A673 (cell line): ENCODE results near the gene NEURL1B. TPM values are rescaled to one million over a fixed set of nuclear protein-coding genes. Genes with fewer than 3 reads are reported as not detected.

ENCODE experiments used
- BruUV-seq: library from RNA; stranded (reverse); fragments of 400-500 nt; replicated peaks from 2 replicates; lab custom pipeline; 2021; lab: Mats Ljungman, UMichigan
- CTCF ChIA-PET: fragments of 300-600 bp; sonication (Branson Sonifier 250); formaldehyde crosslinking; loops from one replicate; lab custom pipeline; 2022; ENCODE audit warnings: antibody characterized with exemption; lab: Charles Lee
- POLR2A ChIA-PET: fragments of 300-600 bp; sonication (Branson Sonifier 250); formaldehyde crosslinking; loops from one replicate; lab custom pipeline; 2022; ENCODE audit warnings: antibody characterized with exemption; ENCODE audit not compliant: low non-redundant PET; lab: Charles Lee
- DNase-seq: peaks from one replicate; pipeline ENCODE4 v3.0.0-alpha.2; 2015; ENCODE audit warnings: low spot score
- H3K27ac ChIP-seq: fragments of 200-600 bp; sonication (generic); 2 replicates; pipeline ENCODE4 v1.5.1; 2016; ENCODE audit warnings: mixed run types, low read depth, mild to moderate bottlenecking, mixed read lengths, antibody characterized with exemption, low read length; ENCODE audit not compliant: poor library complexity, severe bottlenecking
- H3K27me3 ChIP-seq: fragments of 200-600 bp; sonication (generic); replicated peaks from 2 replicates; pipeline ENCODE4 v1.6.1; 2017; ENCODE audit warnings: mixed run types, low read depth, mild to moderate bottlenecking, mixed read lengths, antibody characterized with exemption, low read length; ENCODE audit not compliant: insufficient read depth, poor library complexity
- H3K36me3 ChIP-seq: fragments of 200-600 bp; sonication (generic); 2 replicates; pipeline ENCODE4 v1.6.1; 2016; ENCODE audit warnings: mixed run types, mild to moderate bottlenecking, mixed read lengths, antibody characterized with exemption, low read length; ENCODE audit not compliant: insufficient read depth, poor library complexity, severe bottlenecking
- H3K4me1 ChIP-seq: fragments of 200-600 bp; sonication (generic); 2 replicates; pipeline ENCODE4 v1.6.1; 2017; ENCODE audit warnings: mixed run types, mild to moderate bottlenecking, mixed read lengths, antibody characterized with exemption, low read length; ENCODE audit not compliant: insufficient read depth, poor library complexity, severe bottlenecking
- H3K4me3 ChIP-seq: fragments of 200-600 bp; sonication (generic); 2 replicates; pipeline ENCODE4 v1.5.1; 2016; ENCODE audit warnings: low read depth, mixed run types, mild to moderate bottlenecking, mixed read lengths, low read length; ENCODE audit not compliant: poor library complexity, severe bottlenecking
- H3K9me3 ChIP-seq: fragments of 200-600 bp; sonication (generic); 2 replicates; pipeline ENCODE4 v1.6.1; 2016; ENCODE audit warnings: mixed run types, low read depth, mild to moderate bottlenecking, mixed read lengths, antibody characterized with exemption, low read length; ENCODE audit not compliant: poor library complexity, severe bottlenecking
- EZH2 ChIP-seq: fragments of 200-600 bp; sonication (generic); IDR thresholded peaks from 2 replicates; pipeline ENCODE4 v1.6.1; 2017; ENCODE audit warnings: borderline replicate concordance, low read depth, mild to moderate bottlenecking, mixed read lengths, antibody characterized with exemption, low read length; ENCODE audit not compliant: poor library complexity, severe bottlenecking
- intact Hi-C: fragments of 100-400 bp; cut with micrococcal nuclease; formaldehyde crosslinking; loops from one replicate; pipeline ENCODE4 v1.10.0; 2022; ENCODE audit not compliant: unreplicated experiment
- total RNA-seq: library from RNA; stranded (reverse); gene quantifications from 2 replicates; pipeline ENCODE4 v1.2.3, GENCODE V29; 2021
- TF ChIP-seq, protein P1 (sequence below): fragments of 300-800, 200-600 bp; sonication (generic); conservative IDR thresholded peaks from 2 replicates; pipeline ENCODE4 v1.5.1; 2017; ENCODE audit warnings: low read depth, mild to moderate bottlenecking, antibody characterized with exemption, low read length, moderate library complexity, mixed read lengths

Gene NEURL1B
- total RNA-seq, 1 experiment from 2014 or later, result 5.1 TPM

DNA sequence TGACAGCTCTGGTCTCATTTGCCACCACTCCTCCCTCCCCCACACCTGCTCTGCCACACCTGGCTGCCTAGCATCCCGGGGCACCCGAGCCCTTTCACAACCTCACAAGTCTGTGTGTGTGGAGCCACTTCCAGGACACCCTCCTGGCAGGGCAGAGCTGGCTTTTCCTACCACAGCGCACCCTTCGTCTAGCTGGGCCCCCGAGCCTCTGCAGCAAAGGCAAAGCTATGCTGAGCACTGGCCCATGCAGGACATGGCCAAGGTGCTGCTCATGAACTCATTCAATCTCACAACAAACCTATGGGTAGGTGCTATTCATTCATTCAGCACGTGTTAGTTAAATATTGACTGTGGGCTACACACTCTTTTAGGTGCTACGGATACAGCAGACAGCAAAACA lies 86.5 kb downstream of the NEURL1B start:
- ChIA-PET POLR2A (no interaction called here), CTCF (no interaction called here)
- no peak for DNase-seq
- TF ChIP-seq EZH2, result no peak
- TF ChIP-seq, protein P1, sequence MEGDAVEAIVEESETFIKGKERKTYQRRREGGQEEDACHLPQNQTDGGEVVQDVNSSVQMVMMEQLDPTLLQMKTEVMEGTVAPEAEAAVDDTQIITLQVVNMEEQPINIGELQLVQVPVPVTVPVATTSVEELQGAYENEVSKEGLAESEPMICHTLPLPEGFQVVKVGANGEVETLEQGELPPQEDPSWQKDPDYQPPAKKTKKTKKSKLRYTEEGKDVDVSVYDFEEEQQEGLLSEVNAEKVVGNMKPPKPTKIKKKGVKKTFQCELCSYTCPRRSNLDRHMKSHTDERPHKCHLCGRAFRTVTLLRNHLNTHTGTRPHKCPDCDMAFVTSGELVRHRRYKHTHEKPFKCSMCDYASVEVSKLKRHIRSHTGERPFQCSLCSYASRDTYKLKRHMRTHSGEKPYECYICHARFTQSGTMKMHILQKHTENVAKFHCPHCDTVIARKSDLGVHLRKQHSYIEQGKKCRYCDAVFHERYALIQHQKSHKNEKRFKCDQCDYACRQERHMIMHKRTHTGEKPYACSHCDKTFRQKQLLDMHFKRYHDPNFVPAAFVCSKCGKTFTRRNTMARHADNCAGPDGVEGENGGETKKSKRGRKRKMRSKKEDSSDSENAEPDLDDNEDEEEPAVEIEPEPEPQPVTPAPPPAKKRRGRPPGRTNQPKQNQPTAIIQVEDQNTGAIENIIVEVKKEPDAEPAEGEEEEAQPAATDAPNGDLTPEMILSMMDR, result no peak
- no peak overlapping the region for H3K27ac ChIP-seq
- H3K9me3 ChIP-seq, result no peaks in the 10 kb centered on the region
- intact Hi-C loops, result no loop called here
- BruUV-seq, result no TSS peak
- no peaks in the 10 kb centered on the region for H3K27me3 ChIP-seq
- H3K36me3 ChIP-seq, result no peaks in the 10 kb centered on the region
- no peak overlapping the region for H3K4me3 ChIP-seq
- H3K4me1 ChIP-seq, result peaks cover 2% of the 10 kb centered on the region

- no peak for TF ChIP-seq EZH2
- TF ChIP-seq, protein P1, result no peak
- Histone ChIP-seq H3K9me3 (no peaks in the 10 kb centered on the region), H3K4me1 (no peaks in the 10 kb centered on the region), H3K4me3 (no peak overlapping the region), H3K27me3 (no peaks in the 10 kb centered on the region), H3K36me3 (no peaks in the 10 kb centered on the region), H3K27ac (no peak overlapping the region)
- DNase-seq, result no peak
- ChIA-PET POLR2A (no interaction called here), CTCF (no interaction called here)
- no TSS peak for BruUV-seq
- intact Hi-C loops, result no loop called here
Measured at GRCh38 chr5:172728481-172729241, 87.6 kb downstream of the NEURL1B start.

DNA sequence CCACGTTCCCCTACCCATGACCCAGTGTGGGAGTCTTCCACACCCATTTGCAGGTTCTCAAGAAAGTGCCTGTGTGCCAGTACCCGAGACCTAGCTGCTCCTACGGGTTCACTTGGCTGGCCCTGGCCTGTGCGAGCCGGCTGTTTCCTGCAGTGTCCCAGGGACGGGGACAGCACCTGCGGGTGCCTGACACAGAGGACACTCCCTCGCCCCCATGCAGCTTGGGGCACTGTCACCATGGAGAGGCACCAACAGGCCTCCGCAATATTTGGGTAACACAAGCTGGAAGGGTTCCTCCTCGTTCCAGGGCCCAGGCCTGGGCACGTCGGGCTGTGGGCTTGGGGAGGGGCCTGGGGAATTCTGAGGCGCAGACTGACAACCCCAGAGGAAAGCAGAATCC lies 88.5 kb downstream of the NEURL1B start:
- CTCF ChIA-PET, result no interaction called here
- POLR2A ChIA-PET, result no interaction called here
- no peaks in the 10 kb centered on the region for H3K4me1 ChIP-seq
- no peaks in the 10 kb centered on the region for H3K9me3 ChIP-seq
- no peaks in the 10 kb centered on the region for H3K36me3 ChIP-seq
- no peaks in the 10 kb centered on the region for H3K27me3 ChIP-seq
- no peak overlapping the region for H3K27ac ChIP-seq
- BruUV-seq, result no TSS peak
- no peak for DNase-seq
- no peak overlapping the region for H3K4me3 ChIP-seq
- intact Hi-C loops, result no loop called here
- TF ChIP-seq, protein P1, result no peak
- no peak for TF ChIP-seq EZH2
